ENCODE measurements around the gene HMGCLL1. TPM values are rescaled to one million over a fixed set of nuclear protein-coding genes. Genes with fewer than 3 reads are reported as not detected.

HMGCLL1 gene
- total RNA-seq, 2 experiments from 2014 or later, result not detected

- intact Hi-C loops (cut with micrococcal nuclease), result no loop called here
- no peaks in the 10 kb centered on the region for H3K36me3 Mint-ChIP-seq (ENCODE audit: low read depth)
Observed at GRCh38 chr6:55490871-55491270, 88.1 kb downstream of the HMGCLL1 start.

GRCh38 chr6:55474382-55474781 is 104.6 kb downstream of the HMGCLL1 start:
- H3K9me3 Mint-ChIP-seq, result no peaks in the 10 kb centered on the region
- H3K27me3 Mint-ChIP-seq, result no peaks in the 10 kb centered on the region
- CTCF ChIA-PET, result no interaction called here
- POLR2A ChIA-PET, result no interaction called here
- DNase-seq (no peak), ATAC-seq (no peak)
- H3K36me3 Mint-ChIP-seq (ENCODE audit: low read depth), result no peaks in the 10 kb centered on the region
- H3K27ac Mint-ChIP-seq, result no peak overlapping the region
- H3K4me3 Mint-ChIP-seq, result no peak overlapping the region
- intact Hi-C loops (cut with micrococcal nuclease), result no loop called here
- TF ChIP-seq CTCF (IDR thresholded peaks at IDR 0.05), result no peak
- H3K4me1 Mint-ChIP-seq (ENCODE audit: low read depth), result no peaks in the 10 kb centered on the region

More at GRCh38 chr6:55490871-55491270, 88.1 kb downstream of the HMGCLL1 start:
- H3K27me3 Mint-ChIP-seq, result no peaks in the 10 kb centered on the region
- DNase-seq (no peak), ATAC-seq (no peak)
- ChIA-PET CTCF (no interaction called here), POLR2A (no interaction called here)
- no peak overlapping the region for H3K4me3 Mint-ChIP-seq
- no peaks in the 10 kb centered on the region for H3K4me1 Mint-ChIP-seq (ENCODE audit: low read depth)
- H3K27ac Mint-ChIP-seq, result no peak overlapping the region
- TF ChIP-seq CTCF (IDR thresholded peaks at IDR 0.05), result no peak
- H3K9me3 Mint-ChIP-seq, result peaks cover 9% of the 10 kb centered on the region

- intact Hi-C loops (cut with micrococcal nuclease), result no loop called here
- ATAC-seq, result no peak
- DNase-seq, result no peak
- Mint-ChIP-seq H3K9me3 (no peaks in the 10 kb centered on the region), H3K27ac (no peak overlapping the region), H3K36me3 (ENCODE audit: low read depth) (no peaks in the 10 kb centered on the region), H3K27me3 (no peaks in the 10 kb centered on the region), H3K4me3 (no peak overlapping the region), H3K4me1 (ENCODE audit: low read depth) (no peaks in the 10 kb centered on the region)
- ChIA-PET CTCF (no interaction called here), POLR2A (no interaction called here)
- no peak for TF ChIP-seq CTCF (IDR thresholded peaks at IDR 0.05)
Observed at GRCh38 chr6:55473722-55474121, 105.3 kb downstream of the HMGCLL1 start.

- Mint-ChIP-seq H3K27ac (no peak overlapping the region), H3K27me3 (no peaks in the 10 kb centered on the region), H3K4me3 (no peak overlapping the region), H3K9me3 (no peaks in the 10 kb centered on the region), H3K4me1 (ENCODE audit: low read depth) (no peaks in the 10 kb centered on the region), H3K36me3 (ENCODE audit: low read depth) (no peaks in the 10 kb centered on the region)
- ATAC-seq, result no peak
- CTCF ChIA-PET, result no interaction called here
- intact Hi-C loops (cut with micrococcal nuclease), result no loop called here
- POLR2A ChIA-PET, result no interaction called here
- no peak for TF ChIP-seq CTCF (IDR thresholded peaks at IDR 0.05)
- no peak for DNase-seq
Observed at GRCh38 chr6:55469951-55470366, 109.0 kb downstream of the HMGCLL1 start.

GRCh38 chr6:55456016-55456415 is 123.0 kb downstream of the HMGCLL1 start:
- Mint-ChIP-seq H3K27ac (no peak overlapping the region), H3K4me3 (no peak overlapping the region), H3K36me3 (ENCODE audit: low read depth) (no peaks in the 10 kb centered on the region), H3K9me3 (peaks cover 3% of the 10 kb centered on the region), H3K4me1 (ENCODE audit: low read depth) (no peaks in the 10 kb centered on the region), H3K27me3 (no peaks in the 10 kb centered on the region)
- DNase-seq (no peak), ATAC-seq (no peak)
- ChIA-PET POLR2A (no interaction called here), CTCF (no interaction called here)
- intact Hi-C loops (cut with micrococcal nuclease), result no loop called here
- no peak for TF ChIP-seq CTCF (IDR thresholded peaks at IDR 0.05)
